HUES6 (cell line): Measurements from ENCODE around the gene PHLDB3.
"Not testable (repeated sequence)": the region's sequence is repeated elsewhere in the genome, so short reads cannot be mapped to it uniquely, and the experiment has no call there.

Source experiments
- H3K27ac ChIP-seq: 2 replicates; pipeline ENCODE4 v1.7.0; 2013; ENCODE audit warnings: low read depth, mild to moderate bottlenecking, low read length, inconsistent platforms
- H3K27me3 ChIP-seq: 2 replicates; pipeline ENCODE4 v1.6.1; 2013; ENCODE audit warnings: low read length; ENCODE audit not compliant: control insufficient read depth, insufficient read depth
- H3K36me3 ChIP-seq: 2 replicates; pipeline ENCODE4 v1.6.1; 2013; ENCODE audit warnings: low read length; ENCODE audit not compliant: control insufficient read depth, insufficient read depth
- H3K4me1 ChIP-seq: 2 replicates; pipeline ENCODE4 v1.6.1; 2013; ENCODE audit warnings: low read length; ENCODE audit not compliant: control insufficient read depth, insufficient read depth
- H3K4me3 ChIP-seq: 2 replicates; pipeline ENCODE4 v1.5.1; 2013; ENCODE audit warnings: low read depth, low read length
- H3K9ac ChIP-seq: one replicate; pipeline ENCODE4 v1.6.1; 2013; ENCODE audit warnings: mild to moderate bottlenecking, low read length
- H3K9me3 ChIP-seq: 2 replicates; pipeline ENCODE4 v1.6.1; 2013; ENCODE audit warnings: low read depth, low read length; ENCODE audit not compliant: control insufficient read depth, insufficient read depth

The PHLDB3 gene

DNA sequence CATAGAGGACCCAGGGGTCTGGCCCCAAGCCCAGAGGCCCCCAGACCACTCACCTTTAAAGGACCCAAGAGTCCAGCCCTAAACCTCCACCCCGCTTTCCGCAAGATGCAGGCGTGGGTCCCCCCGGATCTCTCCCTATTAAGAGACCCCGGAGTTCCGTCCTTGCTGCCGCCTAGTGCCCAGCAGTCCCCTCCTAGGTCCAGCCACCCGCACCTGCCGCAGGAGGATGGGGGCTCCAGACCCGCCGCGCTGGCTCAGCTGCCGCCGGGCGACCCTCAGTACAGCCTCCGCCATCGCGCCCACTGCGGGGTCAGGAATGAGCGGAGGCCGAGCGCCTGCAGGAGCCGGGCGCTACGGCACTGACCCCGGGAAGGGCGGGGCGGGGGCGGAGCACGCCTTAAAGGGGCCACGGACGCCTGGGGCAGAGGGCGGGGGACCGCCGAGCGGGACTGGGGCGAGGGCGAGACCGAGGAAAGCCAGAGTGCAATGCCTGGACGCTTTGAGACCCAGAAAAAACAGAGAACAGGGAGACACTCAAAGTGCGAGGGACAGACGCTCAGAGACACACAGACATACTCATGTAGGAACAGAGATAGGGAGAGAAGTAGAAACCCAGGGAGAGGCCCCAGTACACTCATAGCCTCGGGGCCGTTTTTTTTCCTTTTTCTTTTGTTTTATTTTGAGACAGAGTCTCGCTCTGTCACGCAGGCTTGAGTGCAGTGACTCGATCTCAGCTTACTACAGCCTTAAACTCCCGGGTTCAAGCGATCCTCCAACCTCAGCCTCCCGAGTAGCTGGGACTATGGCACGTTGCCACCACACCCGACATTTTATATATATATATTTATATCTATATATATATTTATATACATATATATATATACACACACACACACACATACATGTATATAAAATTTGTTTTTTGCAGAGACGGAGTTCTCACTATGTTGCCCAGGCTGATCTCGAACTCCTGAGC, 22.6 kb upstream of the PHLDB3 start, which contains the start of gene ETHE1:
Gene ETHE1, minus strand, starts transcription at position 318 of the 976 bp plus-strand sequence. Its CDS starts 24 bp downstream, at position 294.
- Histone ChIP-seq H3K4me1 (peaks cover 6% of the 10 kb centered on the region; the same call in 1 of the 2 replicates), H3K36me3 (no peaks in the 10 kb centered on the region), H3K4me3 (peak within 1 kb of the TSS; percentile 83), H3K9ac (peak within 1 kb of the TSS; percentile 63), H3K27ac (no peak within 1 kb of the TSS), H3K9me3 (no peaks in the 10 kb centered on the region), H3K27me3 (peaks cover 19% of the 10 kb centered on the region)

DNA sequence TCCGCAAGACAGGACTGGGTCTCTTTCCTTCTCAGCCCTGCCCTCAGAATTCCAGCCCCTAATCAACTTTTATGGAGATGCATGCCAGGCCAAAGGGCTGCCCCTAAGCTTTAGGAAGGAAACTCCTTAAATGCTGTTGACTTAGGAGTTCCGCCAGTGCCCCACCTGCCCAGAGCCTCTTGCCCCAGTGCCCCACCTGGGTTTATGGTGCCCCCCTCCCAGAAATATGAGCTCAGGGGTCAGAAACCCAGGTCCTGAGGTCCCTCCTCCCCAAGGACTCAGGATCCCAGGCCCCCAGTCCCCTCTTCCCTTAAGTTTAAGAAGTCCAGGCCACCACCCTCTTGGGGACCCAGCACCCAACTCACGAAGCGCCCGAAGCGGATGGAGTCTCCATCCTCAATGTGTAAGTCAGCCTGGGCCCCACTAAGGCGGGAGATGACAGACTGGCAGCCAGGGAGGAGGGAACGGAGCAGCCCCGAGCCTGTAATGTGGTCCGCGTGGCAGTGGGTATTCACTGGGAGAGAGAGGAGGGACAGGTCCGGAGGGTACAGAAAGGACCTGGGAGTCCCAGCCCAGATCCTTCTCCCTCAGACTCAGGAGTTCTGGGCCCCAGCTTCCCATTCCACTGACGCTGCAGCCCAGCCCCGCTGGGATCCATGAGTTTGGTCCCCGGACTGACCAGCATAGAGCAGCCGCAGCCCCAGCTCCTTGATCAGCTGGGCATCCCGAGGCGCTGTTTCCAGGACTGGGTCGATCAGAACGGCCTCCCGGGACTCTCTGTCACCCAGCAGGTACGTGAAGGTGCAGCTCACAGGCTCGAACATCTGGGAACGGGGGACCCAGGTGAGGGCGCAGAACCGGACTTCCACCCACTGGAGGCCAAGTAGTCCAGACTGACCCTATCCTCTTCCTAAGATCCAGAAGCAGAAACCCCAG, 21.6 kb upstream of the PHLDB3 start:
- Histone ChIP-seq H3K4me1 (peaks cover 6% of the 10 kb centered on the region; the same call in 1 of the 2 replicates), H3K9me3 (no peaks in the 10 kb centered on the region), H3K27me3 (peaks cover 19% of the 10 kb centered on the region), H3K9ac (peak overlapping the region; percentile 63), H3K36me3 (0 out of 2 replicates have a peak, but pooled peaks cover 2% of the 10 kb centered on the region), H3K27ac (no peak overlapping the region), H3K4me3 (peak overlapping the region; percentile 83)

DNA sequence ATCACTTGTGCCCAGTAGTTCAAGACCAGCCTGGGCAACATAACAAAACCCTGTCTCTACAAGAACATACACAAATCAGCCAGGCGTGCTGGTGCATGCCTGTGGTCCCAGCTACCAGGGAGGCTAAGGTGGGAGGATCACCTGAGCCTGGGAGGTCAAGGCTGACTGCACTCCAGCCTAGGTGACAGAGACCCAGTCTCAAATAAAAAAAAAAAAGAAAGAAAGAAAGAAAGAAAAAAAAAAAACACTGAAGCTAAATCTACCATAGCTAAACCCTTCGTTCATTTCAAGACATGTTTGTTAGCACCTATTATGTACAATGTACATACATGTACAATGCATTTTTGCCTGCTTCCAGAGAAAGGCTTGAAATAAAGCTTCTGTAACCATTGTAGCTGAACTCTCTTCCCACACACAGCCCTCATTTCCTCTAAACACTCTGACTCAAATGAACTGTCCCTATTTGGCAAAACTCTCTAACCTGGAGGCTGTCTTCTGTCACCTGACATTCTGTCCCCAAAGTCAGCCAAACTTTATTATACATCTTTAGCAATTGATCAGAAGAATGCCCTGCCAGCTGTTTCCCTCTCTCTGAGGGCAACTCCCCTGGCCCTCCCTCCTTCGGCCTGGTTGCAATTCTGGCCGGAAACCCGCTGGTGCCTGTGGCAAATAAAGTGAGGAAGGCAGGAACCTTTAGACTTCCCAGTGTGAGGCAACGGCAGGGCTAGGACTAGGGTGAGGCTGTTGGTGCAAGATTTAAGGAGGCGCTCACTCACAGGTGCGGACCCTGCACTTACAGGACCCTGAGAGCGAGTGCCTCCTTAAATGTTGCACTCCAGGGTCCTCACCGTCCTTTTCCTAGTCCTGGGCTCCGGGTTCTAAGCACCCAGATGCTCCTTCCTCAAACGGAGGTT, 20.6 kb upstream of the PHLDB3 start:
- Histone ChIP-seq H3K36me3 (0 out of 2 replicates have a peak, but pooled peaks cover 2% of the 10 kb centered on the region), H3K27ac (no peak overlapping the region), H3K4me3 (peak overlapping the region; percentile 83), H3K27me3 (peaks cover 19% of the 10 kb centered on the region), H3K9ac (no peak overlapping the region), H3K4me1 (peaks cover 6% of the 10 kb centered on the region; the same call in 1 of the 2 replicates), H3K9me3 (no peaks in the 10 kb centered on the region)

DNA sequence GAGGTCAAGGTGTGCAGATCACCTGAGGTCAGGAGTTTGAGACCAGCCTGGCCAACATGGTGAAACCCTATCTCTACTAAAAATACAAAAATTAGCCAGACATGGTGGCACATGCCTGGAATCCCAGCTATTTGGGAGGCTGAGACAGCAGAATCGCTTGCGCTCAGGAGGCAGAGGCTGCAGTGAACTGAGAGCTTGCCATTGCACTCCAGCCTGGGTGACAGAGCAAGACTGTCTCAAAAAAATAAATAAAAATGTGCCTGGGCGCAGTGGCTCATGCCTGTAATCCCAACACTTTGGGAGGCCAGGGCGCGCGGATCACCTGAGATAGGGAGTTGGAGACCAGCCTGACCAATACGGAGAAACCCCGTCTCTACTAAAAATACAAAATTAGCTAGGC, 19.1 kb upstream of the PHLDB3 start:
- H3K9ac ChIP-seq, H3K4me3 ChIP-seq, H3K27ac ChIP-seq, H3K36me3 ChIP-seq, H3K4me1 ChIP-seq, H3K9me3 ChIP-seq: not testable (repeated sequence)
- peaks cover 19% of the 10 kb centered on the region for H3K27me3 ChIP-seq

DNA sequence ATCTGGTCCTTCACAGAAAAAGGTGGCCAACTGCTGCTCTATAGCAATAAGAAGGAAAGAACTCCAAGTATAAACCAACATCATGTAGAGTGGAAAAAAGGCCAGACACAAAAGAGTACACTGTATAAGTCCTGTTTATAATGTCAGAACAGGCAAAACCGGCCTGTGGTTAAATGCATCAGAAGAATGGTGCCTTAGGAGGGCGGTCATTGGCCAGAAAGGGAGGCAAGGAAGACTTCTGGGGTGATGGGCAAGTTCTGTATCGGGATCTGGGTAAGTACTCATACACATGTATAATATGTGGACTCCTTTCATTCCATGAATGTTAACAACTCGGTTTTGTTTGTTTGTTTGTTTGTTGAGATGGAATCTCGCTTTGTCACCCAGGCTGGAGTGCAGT, 18.4 kb upstream of the PHLDB3 start:
- H3K9ac ChIP-seq: no peak overlapping the region
- H3K4me3 ChIP-seq: no peak overlapping the region
- peaks cover 16% of the 10 kb centered on the region for H3K27me3 ChIP-seq
- H3K27ac ChIP-seq: no peak overlapping the region
- H3K9me3 ChIP-seq: no peaks in the 10 kb centered on the region
- H3K36me3 ChIP-seq: 0 out of 2 replicates have a peak, but pooled peaks cover 2% of the 10 kb centered on the region
- peaks cover 8% of the 10 kb centered on the region; the same call in 1 of the 2 replicates for H3K4me1 ChIP-seq

DNA sequence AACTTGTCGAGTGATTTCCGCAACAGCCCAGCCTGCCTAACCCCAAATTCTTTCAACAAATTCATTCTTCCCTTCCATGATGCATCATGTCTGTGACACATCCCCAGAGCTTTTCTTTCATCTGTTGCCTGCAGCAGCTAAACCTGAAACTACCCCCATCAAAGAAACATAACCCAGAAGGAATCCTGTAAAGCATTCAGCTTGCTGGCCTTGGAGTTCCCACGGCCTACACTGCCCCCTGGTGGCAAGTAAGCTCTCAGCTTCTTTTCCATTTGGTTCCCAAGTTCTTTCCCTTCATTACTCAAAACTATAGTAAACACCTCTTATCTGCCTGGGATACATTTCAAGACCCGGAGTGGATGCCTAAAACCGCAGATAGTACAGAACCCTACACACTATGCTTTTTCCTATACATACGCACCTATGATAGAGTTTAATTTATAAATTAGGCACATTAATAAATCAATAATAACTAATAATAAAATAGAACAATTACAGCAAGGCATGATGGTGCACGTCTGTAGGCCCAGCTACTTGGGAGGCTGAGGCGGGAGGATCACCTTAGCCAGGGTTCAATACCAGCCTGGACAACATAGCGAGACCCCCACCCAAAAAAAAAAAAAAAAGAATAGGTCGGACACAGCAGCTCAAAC, 15.0 kb upstream of the PHLDB3 start:
- Histone ChIP-seq H3K27ac (no peak overlapping the region), H3K36me3 (0 out of 2 replicates have a peak, but pooled peaks cover 2% of the 10 kb centered on the region), H3K9ac (no peak overlapping the region), H3K4me1 (peaks cover 2% of the 10 kb centered on the region; the same call in 1 of the 2 replicates), H3K4me3 (no peak overlapping the region), H3K9me3 (no peaks in the 10 kb centered on the region), H3K27me3 (no peaks in the 10 kb centered on the region)

DNA sequence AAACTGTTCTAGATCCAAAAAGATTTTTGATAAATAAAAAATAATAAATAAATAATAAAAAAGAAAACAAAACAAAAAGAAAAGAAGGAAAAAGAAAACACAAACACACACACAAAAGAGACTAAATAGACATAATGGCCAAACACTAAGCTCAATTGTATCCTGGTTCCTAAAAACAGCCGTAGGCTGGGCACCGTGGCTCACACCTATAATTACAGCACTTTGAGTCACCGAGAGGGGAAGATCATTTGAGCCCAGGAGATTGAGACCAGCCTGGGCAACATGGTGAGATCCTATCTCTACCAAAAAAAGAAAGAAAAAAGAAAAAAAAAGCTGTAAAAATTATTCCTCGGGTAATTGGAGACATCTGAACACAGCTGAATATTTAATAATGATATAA, 13.5 kb upstream of the PHLDB3 start:
- Histone ChIP-seq H3K36me3 (0 out of 2 replicates have a peak, but pooled peaks cover 2% of the 10 kb centered on the region), H3K9ac (no peak overlapping the region), H3K27ac (no peak overlapping the region)

DNA sequence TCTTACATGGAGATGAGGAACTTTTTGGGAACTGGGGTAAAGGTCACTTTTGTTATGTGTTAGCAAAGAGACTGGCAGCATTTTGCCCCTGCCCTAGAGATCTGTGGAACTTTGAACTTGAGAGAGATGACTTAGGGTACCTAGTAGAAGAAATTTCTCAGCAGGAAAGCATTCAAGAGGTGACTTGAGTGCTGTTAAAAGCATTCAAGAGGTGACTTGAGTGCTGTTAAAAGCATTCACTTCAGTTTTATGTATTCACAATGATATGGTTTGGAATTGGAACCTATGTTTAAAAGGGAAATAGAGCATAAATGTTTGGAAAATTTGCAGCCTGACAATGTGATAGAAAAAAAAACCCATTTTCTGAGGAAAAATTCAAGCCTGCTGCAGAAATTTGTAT, 7.9 kb upstream of the PHLDB3 start:
- not testable (repeated sequence) for H3K4me1 ChIP-seq, H3K9ac ChIP-seq, H3K4me3 ChIP-seq, H3K9me3 ChIP-seq, H3K27me3 ChIP-seq, H3K27ac ChIP-seq
- H3K36me3 ChIP-seq: peaks cover 20% of the 10 kb centered on the region

More for the DNA sequence above, 13.5 kb upstream of the PHLDB3 start:
- Histone ChIP-seq H3K27me3 (no peaks in the 10 kb centered on the region), H3K4me1 (peaks cover 2% of the 10 kb centered on the region; the same call in 1 of the 2 replicates), H3K4me3 (no peak overlapping the region), H3K9me3 (0 out of 2 replicates have a peak, but pooled peaks cover 2% of the 10 kb centered on the region)

DNA sequence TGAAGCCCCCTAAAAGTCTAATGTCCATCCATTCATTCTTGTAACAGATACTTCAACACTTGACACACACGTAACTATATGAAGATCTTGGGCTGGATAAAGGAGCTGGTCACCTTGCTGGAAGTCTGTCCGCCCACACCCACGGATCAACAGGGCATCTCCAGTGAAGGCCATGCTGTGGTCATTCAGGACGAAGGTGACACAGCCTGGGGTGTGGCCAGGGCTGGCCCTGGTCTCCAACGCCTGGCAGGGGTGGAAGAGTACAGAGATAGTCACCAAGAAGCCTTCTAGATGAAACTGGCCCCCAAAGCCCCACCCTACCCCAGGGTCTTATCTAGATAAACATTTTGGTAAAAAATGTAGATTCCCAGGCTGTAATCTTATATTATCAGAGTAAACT, 6.8 kb upstream of the PHLDB3 start:
- Histone ChIP-seq H3K4me3 (no peak overlapping the region), H3K36me3 (peaks cover 22% of the 10 kb centered on the region), H3K4me1 (no peaks in the 10 kb centered on the region), H3K27me3 (no peaks in the 10 kb centered on the region), H3K9me3 (peaks cover 9% of the 10 kb centered on the region; the same call in 1 of the 2 replicates), H3K27ac (no peak overlapping the region), H3K9ac (no peak overlapping the region)
